ENCODE measurements around the gene RICTOR. TPM values are rescaled to one million over a fixed set of nuclear protein-coding genes. Genes with fewer than 3 reads are reported as not detected.

The RICTOR gene
- polyA plus RNA-seq, 2 of the 4 experiments (the other 2 are of a cell fraction), result 6.5 to 28.5 TPM

DNA sequence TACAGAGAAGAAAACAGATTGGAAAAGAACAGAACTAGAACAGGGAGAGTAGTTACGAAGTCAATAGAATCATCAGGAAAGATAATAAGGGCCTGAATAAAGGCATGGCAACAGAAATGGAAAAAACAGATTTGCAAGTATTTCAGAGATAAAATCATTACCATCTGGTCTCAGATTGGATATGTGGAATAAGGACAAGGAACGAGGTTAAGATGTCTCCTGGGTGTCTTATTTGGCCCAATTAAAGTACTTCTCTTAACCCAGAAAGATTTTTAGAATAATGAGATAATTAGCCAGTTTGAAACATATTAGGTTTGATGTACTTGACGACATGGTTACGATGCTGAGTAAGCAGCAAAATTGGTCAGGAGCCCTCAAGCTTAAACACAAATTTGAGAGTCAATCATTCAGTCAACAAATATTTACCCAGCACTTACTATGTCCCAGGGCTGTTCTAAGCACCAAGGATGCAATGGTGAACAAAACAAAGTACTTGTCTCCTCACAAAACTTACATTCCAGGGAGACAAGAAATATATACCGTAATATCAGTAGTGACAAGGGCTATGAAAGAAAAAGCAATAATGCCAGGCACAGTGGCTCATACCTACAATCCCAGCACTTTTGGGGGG is 18.3 kb downstream of the RICTOR start:
- ChIA-PET POLR2A (no interaction called here), CTCF (no interaction called here)
- no peak for FAIRE-seq
- Histone ChIP-seq H3K4me2 (no peak overlapping the region), H3K4me3 (no peak overlapping the region), H3K4me1 (peaks cover 38% of the 10 kb centered on the region; the same call in 2 of the 3 replicates), H3K27ac (no peak overlapping the region), H3K9me3 (no peaks in the 10 kb centered on the region)
- 87% methylated on average over 5 of the region's 5 CpGs for whole genome bisulfite sequencing (ENCODE audit: missing lambda C conversion rate)
- no peak for TF ChIP-seq CHD4 (IDR thresholded peaks at IDR 0.05; ENCODE audit: borderline replicate concordance)
- peak; percentile 19 for TF ChIP-seq MAFK (IDR thresholded peaks at IDR 0.05; ENCODE audit: partially characterized antibody)
- TF ChIP-seq FOSB (CRISPR knock-in tag; IDR thresholded peaks at IDR 0.05), result no peak
- TF ChIP-seq CBX2 (IDR thresholded peaks at IDR 0.05; ENCODE audit: borderline replicate concordance, low read depth), result no peak
- TF ChIP-seq RAD21 (conservative IDR thresholded peaks at IDR 0.05 in 1 of 2, IDR thresholded peaks at IDR 0.05 in 1 of 2), result no peak
- DNase-seq (ENCODE audit: low read depth in 1 of 2, low spot score in 1 of 2), result no peak
- no peak for ATAC-seq

GRCh38 chr5:39055027-39055767 is 19.0 kb downstream of the RICTOR start:
- ChIA-PET POLR2A (no interaction called here), CTCF (interaction anchor here (0.6 kb wide), 1 partner anchor 50 kb away, joined by 3 read pairs; no protein-coding TSS in a partner anchor)
- Histone ChIP-seq H3K9me3 (no peaks in the 10 kb centered on the region), H3K27ac (no peak overlapping the region), H3K4me3 (no peak overlapping the region), H3K4me2 (no peak overlapping the region), H3K4me1 (peaks cover 40% of the 10 kb centered on the region; the same call in 2 of the 3 replicates)
- no peak for TF ChIP-seq MAFK (IDR thresholded peaks at IDR 0.05; ENCODE audit: partially characterized antibody)
- no peak for TF ChIP-seq ZC3H11A (IDR thresholded peaks at IDR 0.05)
- no peak for TF ChIP-seq ESRRA (IDR thresholded peaks at IDR 0.05; ENCODE audit: borderline replicate concordance, low read length)
- TF ChIP-seq JUNB (IDR thresholded peaks at IDR 0.05), result no peak
- TF ChIP-seq FOSL2 (IDR thresholded peaks at IDR 0.05), result no peak
- TF ChIP-seq FOSL2 (CRISPR knock-in tag; IDR thresholded peaks at IDR 0.05), result no peak
- TF ChIP-seq BCL3 (IDR thresholded peaks at IDR 0.05), result no peak
- no peak for TF ChIP-seq EHMT2 (IDR thresholded peaks at IDR 0.05; ENCODE audit: low read depth)
- no peak for TF ChIP-seq FOXS1 (CRISPR knock-in tag; IDR thresholded peaks at IDR 0.05)
- TF ChIP-seq MYC (IDR thresholded peaks at IDR 0.05; ENCODE audit: borderline replicate concordance, low read length), result no peak
- TF ChIP-seq, protein P1, sequence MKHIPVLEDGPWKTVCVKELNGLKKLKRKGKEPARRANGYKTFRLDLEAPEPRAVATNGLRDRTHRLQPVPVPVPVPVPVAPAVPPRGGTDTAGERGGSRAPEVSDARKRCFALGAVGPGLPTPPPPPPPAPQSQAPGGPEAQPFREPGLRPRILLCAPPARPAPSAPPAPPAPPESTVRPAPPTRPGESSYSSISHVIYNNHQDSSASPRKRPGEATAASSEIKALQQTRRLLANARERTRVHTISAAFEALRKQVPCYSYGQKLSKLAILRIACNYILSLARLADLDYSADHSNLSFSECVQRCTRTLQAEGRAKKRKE (CRISPR knock-in tag; IDR thresholded peaks at IDR 0.05; ENCODE audit: low read depth), result no peak
- TF ChIP-seq CTCF (IDR thresholded peaks at IDR 0.05), result no peak
- TF ChIP-seq TFCP2L1 (CRISPR knock-in tag; IDR thresholded peaks at IDR 0.05), result no peak
- no peak for TF ChIP-seq TP53 (CRISPR knock-in tag; IDR thresholded peaks at IDR 0.05)
- TF ChIP-seq HES2 (IDR thresholded peaks at IDR 0.05), result no peak
- no peak for ATAC-seq
- DNase-seq (ENCODE audit: low read depth in 1 of 2, low spot score in 1 of 2), result no peak
- WGBS (ENCODE audit: missing lambda C conversion rate), result 79% methylated on average over 3 of the region's 3 CpGs
- FAIRE-seq, result no peak
